Prostate gland (tissue), 2 donors: Measurements from ENCODE around the gene AXDND1.

Source experiments
- POLR2A ChIP-seq: fragments of 450-650 bp; IDR thresholded peaks from one replicate; pipeline ENCODE4 v1.6.1; 2016; ENCODE audit warnings: antibody characterized with exemption, mild to moderate bottlenecking
- TF ChIP-seq, protein P1 (sequence below), 4 experiments: fragments of 200-600 bp in 2 of 4; fragments of 450-650 bp in 2 of 4; sonication (generic) in 2 of 4; IDR thresholded peaks; 1 replicate in 3 of 4; 2 replicates in 1 of 4; pipeline ENCODE4 v1.5.1; 2016 to 2019; ENCODE audit warnings: antibody characterized with exemption in 4 of 4, mild to moderate bottlenecking in 2 of 4, moderate library complexity in 2 of 4

GRCh38 chr1:179598631-179599030, 232.9 kb downstream of the AXDND1 start:
- TF ChIP-seq, protein P1, sequence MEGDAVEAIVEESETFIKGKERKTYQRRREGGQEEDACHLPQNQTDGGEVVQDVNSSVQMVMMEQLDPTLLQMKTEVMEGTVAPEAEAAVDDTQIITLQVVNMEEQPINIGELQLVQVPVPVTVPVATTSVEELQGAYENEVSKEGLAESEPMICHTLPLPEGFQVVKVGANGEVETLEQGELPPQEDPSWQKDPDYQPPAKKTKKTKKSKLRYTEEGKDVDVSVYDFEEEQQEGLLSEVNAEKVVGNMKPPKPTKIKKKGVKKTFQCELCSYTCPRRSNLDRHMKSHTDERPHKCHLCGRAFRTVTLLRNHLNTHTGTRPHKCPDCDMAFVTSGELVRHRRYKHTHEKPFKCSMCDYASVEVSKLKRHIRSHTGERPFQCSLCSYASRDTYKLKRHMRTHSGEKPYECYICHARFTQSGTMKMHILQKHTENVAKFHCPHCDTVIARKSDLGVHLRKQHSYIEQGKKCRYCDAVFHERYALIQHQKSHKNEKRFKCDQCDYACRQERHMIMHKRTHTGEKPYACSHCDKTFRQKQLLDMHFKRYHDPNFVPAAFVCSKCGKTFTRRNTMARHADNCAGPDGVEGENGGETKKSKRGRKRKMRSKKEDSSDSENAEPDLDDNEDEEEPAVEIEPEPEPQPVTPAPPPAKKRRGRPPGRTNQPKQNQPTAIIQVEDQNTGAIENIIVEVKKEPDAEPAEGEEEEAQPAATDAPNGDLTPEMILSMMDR (IDR thresholded peaks at IDR 0.05), result no peak
- TF ChIP-seq POLR2A, result no peak
